ENCODE data around the gene SPPL2B.

SPPL2B gene

DNA sequence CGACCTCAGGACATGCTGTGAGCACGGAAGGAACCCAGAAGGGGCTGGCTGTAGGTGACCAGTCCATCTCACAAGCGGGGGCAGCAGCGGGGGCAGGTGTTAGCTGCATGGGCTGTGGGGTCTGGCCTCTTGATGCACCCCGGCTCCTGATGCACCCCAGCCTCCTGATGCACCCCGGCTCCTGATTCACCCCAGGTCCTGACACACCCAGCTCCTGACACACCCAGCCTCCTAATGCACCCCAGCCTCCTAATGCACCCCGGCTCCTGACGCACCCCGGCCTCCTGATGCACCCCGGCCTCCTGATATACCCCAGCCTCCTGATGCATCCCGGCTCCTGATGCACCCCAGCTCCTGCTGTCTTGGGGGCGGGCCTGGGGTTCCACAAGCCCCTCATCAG, 7.5 kb upstream of the SPPL2B start:
- Histone ChIP-seq H3K4me1 (ENCODE audit: control insufficient read depth, insufficient read depth, low read length) (no peaks in the 10 kb centered on the region), H3K36me3 (ENCODE audit: control insufficient read depth, insufficient read depth, low read length) (peaks cover 6% of the 10 kb centered on the region), H3K27me3 (ENCODE audit: control insufficient read depth, insufficient read depth, low read length) (no peaks in the 10 kb centered on the region), H3K4me3 (ENCODE audit: low read length) (no peak overlapping the region), H3K9ac (ENCODE audit: low read length) (no peak overlapping the region), H3K27ac (ENCODE audit: low read depth, low read length) (no peak overlapping the region)

DNA sequence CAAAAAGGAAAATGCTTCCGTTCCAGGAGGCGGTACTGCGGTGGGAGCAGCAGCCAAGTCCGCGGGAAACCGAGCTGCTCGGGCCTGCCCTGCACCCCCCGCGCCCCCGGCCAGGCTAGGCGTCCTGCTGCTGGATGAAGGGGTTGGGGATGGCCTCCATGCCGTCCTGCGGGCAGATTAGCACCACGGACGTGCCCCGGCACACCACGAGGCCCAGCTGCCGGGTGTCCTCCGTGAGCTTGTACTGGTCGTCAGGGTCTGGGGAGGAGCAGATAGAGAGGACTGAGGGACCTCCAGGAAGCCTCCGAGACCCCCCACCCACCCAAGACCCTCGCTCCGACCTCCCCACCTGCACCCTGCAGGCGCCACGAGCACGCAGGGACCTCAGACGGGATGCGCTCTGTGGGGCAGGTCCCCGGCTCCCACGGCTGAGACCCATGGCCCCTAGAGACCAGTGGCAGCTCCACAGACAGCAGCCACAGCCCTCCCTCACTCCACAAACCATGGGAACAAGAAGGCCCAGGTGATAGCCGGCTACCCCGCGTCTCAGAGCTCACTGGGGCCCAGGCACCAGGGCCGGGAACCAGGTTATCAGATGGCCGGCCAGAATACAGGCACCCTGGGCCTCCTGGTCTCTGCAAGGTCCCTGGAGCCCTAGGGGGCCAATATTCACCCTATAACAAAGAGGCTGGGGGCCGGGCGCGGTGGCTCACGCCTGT, 6.8 kb upstream of the SPPL2B start:
- no peak overlapping the region for H3K9ac ChIP-seq (ENCODE audit: low read length)
- no peak overlapping the region for H3K27ac ChIP-seq (ENCODE audit: low read depth, low read length)
- peaks cover 6% of the 10 kb centered on the region for H3K36me3 ChIP-seq (ENCODE audit: control insufficient read depth, insufficient read depth, low read length)
- peaks cover under 1% of the 10 kb centered on the region for H3K4me1 ChIP-seq (ENCODE audit: control insufficient read depth, insufficient read depth, low read length)
- no peaks in the 10 kb centered on the region for H3K27me3 ChIP-seq (ENCODE audit: control insufficient read depth, insufficient read depth, low read length)
- H3K4me3 ChIP-seq (ENCODE audit: low read length): no peak overlapping the region

DNA sequence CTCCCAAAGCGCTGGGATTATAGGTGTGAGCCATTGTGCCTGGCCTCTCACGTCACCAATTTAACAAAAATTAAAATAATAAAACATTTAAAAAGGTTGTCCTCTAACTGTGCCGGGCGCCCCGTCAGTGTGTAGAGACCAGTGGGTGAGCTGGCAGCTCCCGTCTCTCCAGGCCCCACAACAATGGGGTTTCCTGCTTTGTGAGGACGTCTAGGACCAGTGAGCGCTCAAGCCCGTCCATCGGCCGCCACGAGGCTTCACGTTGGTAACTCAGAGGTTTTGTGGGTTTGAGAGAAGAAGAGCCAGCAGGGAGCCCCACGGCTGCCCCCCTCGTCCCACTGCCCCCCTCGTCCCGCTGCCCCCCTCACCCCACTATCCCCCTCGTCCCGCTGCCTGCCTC, 4.8 kb upstream of the SPPL2B start:
- peaks cover 4% of the 10 kb centered on the region for H3K4me1 ChIP-seq (ENCODE audit: control insufficient read depth, insufficient read depth, low read length)
- no peak overlapping the region for H3K9ac ChIP-seq (ENCODE audit: low read length)
- H3K4me3 ChIP-seq (ENCODE audit: low read length): no peak overlapping the region
- H3K27me3 ChIP-seq (ENCODE audit: control insufficient read depth, insufficient read depth, low read length): no peaks in the 10 kb centered on the region
- no peak overlapping the region for H3K27ac ChIP-seq (ENCODE audit: low read depth, low read length)
- peaks cover 6% of the 10 kb centered on the region for H3K36me3 ChIP-seq (ENCODE audit: control insufficient read depth, insufficient read depth, low read length)

GRCh38 chr19:2324220-2324948, 4.1 kb upstream of the SPPL2B start:
- H3K36me3 ChIP-seq (ENCODE audit: control insufficient read depth, insufficient read depth, low read length): peaks cover 6% of the 10 kb centered on the region
- no peak overlapping the region for H3K27ac ChIP-seq (ENCODE audit: low read depth, low read length)
- no peaks in the 10 kb centered on the region for H3K27me3 ChIP-seq (ENCODE audit: control insufficient read depth, insufficient read depth, low read length)
- H3K4me1 ChIP-seq (ENCODE audit: control insufficient read depth, insufficient read depth, low read length): peaks cover 10% of the 10 kb centered on the region
- H3K4me3 ChIP-seq (ENCODE audit: low read length): no peak overlapping the region
- H3K9ac ChIP-seq (ENCODE audit: low read length): no peak overlapping the region

GRCh38 chr19:2325281-2326046, 3.0 kb upstream of the SPPL2B start:
- Histone ChIP-seq H3K27me3 (ENCODE audit: control insufficient read depth, insufficient read depth, low read length) (no peaks in the 10 kb centered on the region), H3K36me3 (ENCODE audit: control insufficient read depth, insufficient read depth, low read length) (peaks cover 6% of the 10 kb centered on the region), H3K9ac (ENCODE audit: low read length) (no peak overlapping the region), H3K4me3 (ENCODE audit: low read length) (no peak overlapping the region), H3K27ac (ENCODE audit: low read depth, low read length) (no peak overlapping the region), H3K4me1 (ENCODE audit: control insufficient read depth, insufficient read depth, low read length) (peaks cover 13% of the 10 kb centered on the region)

GRCh38 chr19:2326699-2327360, 1.7 kb upstream of the SPPL2B start:
- H3K4me1 ChIP-seq (ENCODE audit: control insufficient read depth, insufficient read depth, low read length): peaks cover 13% of the 10 kb centered on the region
- no peak overlapping the region for H3K27ac ChIP-seq (ENCODE audit: low read depth, low read length)
- peaks cover 6% of the 10 kb centered on the region for H3K36me3 ChIP-seq (ENCODE audit: control insufficient read depth, insufficient read depth, low read length)
- no peaks in the 10 kb centered on the region for H3K27me3 ChIP-seq (ENCODE audit: control insufficient read depth, insufficient read depth, low read length)
- H3K9ac ChIP-seq (ENCODE audit: low read length): no peak overlapping the region
- no peak overlapping the region for H3K4me3 ChIP-seq (ENCODE audit: low read length)

GRCh38 chr19:2327773-2328400, 597 bp upstream of the SPPL2B start:
- Histone ChIP-seq H3K9ac (ENCODE audit: low read length) (peak overlapping the region; percentile 72), H3K36me3 (ENCODE audit: control insufficient read depth, insufficient read depth, low read length) (peaks cover 6% of the 10 kb centered on the region), H3K27me3 (ENCODE audit: control insufficient read depth, insufficient read depth, low read length) (no peaks in the 10 kb centered on the region), H3K4me1 (ENCODE audit: control insufficient read depth, insufficient read depth, low read length) (peaks cover 13% of the 10 kb centered on the region), H3K4me3 (ENCODE audit: low read length) (peak overlapping the region; percentile 96), H3K27ac (ENCODE audit: low read depth, low read length) (peak overlapping the region; percentile 39)

DNA sequence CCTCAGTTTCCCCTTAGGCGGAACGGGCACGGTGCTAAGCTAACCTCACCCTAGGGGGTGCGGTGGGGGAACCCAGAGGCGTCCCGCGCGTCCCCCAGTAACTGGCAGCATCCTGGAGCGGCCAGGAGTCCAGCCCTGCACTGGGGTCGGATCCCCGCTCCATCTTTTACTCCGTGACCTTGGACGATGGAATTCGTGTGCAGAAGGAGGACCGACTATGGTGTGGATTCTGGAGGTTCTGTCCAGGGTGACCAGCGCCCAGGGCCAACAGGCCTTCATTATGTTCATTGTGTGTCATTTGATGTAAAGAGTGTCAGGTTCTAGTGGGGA, 630 bp downstream of the SPPL2B start:
- Histone ChIP-seq H3K36me3 (ENCODE audit: control insufficient read depth, insufficient read depth, low read length) (peaks cover 5% of the 10 kb centered on the region), H3K27me3 (ENCODE audit: control insufficient read depth, insufficient read depth, low read length) (no peaks in the 10 kb centered on the region), H3K4me1 (ENCODE audit: control insufficient read depth, insufficient read depth, low read length) (peaks cover 13% of the 10 kb centered on the region), H3K27ac (ENCODE audit: low read depth, low read length) (no peak overlapping the region), H3K4me3 (ENCODE audit: low read length) (peak overlapping the region; percentile 96), H3K9ac (ENCODE audit: low read length) (peak overlapping the region; percentile 76)

- H3K9ac ChIP-seq (ENCODE audit: low read length): no peak overlapping the region
- no peak overlapping the region for H3K27ac ChIP-seq (ENCODE audit: low read depth, low read length)
- peaks cover 1% of the 10 kb centered on the region for H3K36me3 ChIP-seq (ENCODE audit: control insufficient read depth, insufficient read depth, low read length)
- H3K4me1 ChIP-seq (ENCODE audit: control insufficient read depth, insufficient read depth, low read length): peaks cover 13% of the 10 kb centered on the region
- H3K4me3 ChIP-seq (ENCODE audit: low read length): peak overlapping the region; percentile 96
- H3K27me3 ChIP-seq (ENCODE audit: control insufficient read depth, insufficient read depth, low read length): no peaks in the 10 kb centered on the region
Measured at GRCh38 chr19:2329501-2329916, 1.0 kb downstream of the SPPL2B start.

DNA sequence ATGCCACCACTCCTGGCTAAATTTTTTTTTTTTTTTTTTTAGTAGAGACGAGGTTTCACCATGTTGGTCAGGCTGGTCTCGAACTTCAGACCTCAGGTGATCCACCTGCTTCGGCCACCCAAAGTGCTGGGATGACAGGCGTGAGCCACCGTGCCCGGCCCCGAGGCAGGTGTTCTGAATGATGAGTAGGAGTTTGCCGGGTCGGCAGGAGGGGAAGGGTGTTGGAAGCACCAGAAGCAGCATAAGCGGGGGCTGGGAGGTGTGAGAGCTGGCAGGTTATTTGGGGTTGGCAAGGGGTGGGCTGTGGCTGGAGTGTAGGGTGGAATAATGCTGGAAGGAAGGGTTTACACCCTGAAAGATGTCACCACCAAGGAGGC, 1.8 kb downstream of the SPPL2B start:
- H3K27ac ChIP-seq (ENCODE audit: low read depth, low read length): no peak overlapping the region
- H3K36me3 ChIP-seq (ENCODE audit: control insufficient read depth, insufficient read depth, low read length): no peaks in the 10 kb centered on the region
- no peak overlapping the region for H3K9ac ChIP-seq (ENCODE audit: low read length)
- H3K4me3 ChIP-seq (ENCODE audit: low read length): peak overlapping the region; percentile 52
- peaks cover 13% of the 10 kb centered on the region for H3K4me1 ChIP-seq (ENCODE audit: control insufficient read depth, insufficient read depth, low read length)
- no peaks in the 10 kb centered on the region for H3K27me3 ChIP-seq (ENCODE audit: control insufficient read depth, insufficient read depth, low read length)

GRCh38 chr19:2330632-2331284, 2.3 kb downstream of the SPPL2B start:
- Histone ChIP-seq H3K4me3 (ENCODE audit: low read length) (peak overlapping the region; percentile 52), H3K27me3 (ENCODE audit: control insufficient read depth, insufficient read depth, low read length) (no peaks in the 10 kb centered on the region), H3K9ac (ENCODE audit: low read length) (no peak overlapping the region), H3K36me3 (ENCODE audit: control insufficient read depth, insufficient read depth, low read length) (no peaks in the 10 kb centered on the region), H3K4me1 (ENCODE audit: control insufficient read depth, insufficient read depth, low read length) (peaks cover 13% of the 10 kb centered on the region), H3K27ac (ENCODE audit: low read depth, low read length) (no peak overlapping the region)

Data from rectal smooth muscle tissue (tissue), 1 donor.